ENCODE data around the gene TASOR2.

TASOR2 gene

GRCh38 chr10:5656737-5657579, 27.7 kb upstream of the TASOR2 start:
- no peak for DNase-seq

- peak; percentile 9 for DNase-seq
Observed at GRCh38 chr10:5658871-5659618, 25.6 kb upstream of the TASOR2 start.

GRCh38 chr10:5659702-5660528, 24.7 kb upstream of the TASOR2 start:
- DNase-seq = no peak

GRCh38 chr10:5661043-5661442, 23.6 kb upstream of the TASOR2 start:
- DNase-seq = no peak

GRCh38 chr10:5662708-5663579, 21.7 kb upstream of the TASOR2 start:
- no peak for DNase-seq

GRCh38 chr10:5663692-5664427, 20.8 kb upstream of the TASOR2 start:
- DNase-seq = peak; percentile 26

- no peak for DNase-seq
Observed at GRCh38 chr10:5665373-5666007, 19.1 kb upstream of the TASOR2 start.

GRCh38 chr10:5666008-5666840, 18.4 kb upstream of the TASOR2 start, which contains the start of gene ASB13:
Gene ASB13, minus strand, starts transcription at chr10:5666595. Its CDS starts 44 bp downstream, at chr10:5666551.
- peak; percentile 65 for DNase-seq

GRCh38 chr10:5666841-5667630, 17.6 kb upstream of the TASOR2 start:
- DNase-seq = peak; percentile 69

GRCh38 chr10:5668429-5668828, 16.2 kb upstream of the TASOR2 start:
- no peak for DNase-seq

GRCh38 chr10:5669604-5670003, 15.0 kb upstream of the TASOR2 start:
- DNase-seq = no peak

- DNase-seq = no peak
Observed at GRCh38 chr10:5670662-5671375, 13.8 kb upstream of the TASOR2 start.

- DNase-seq = no peak
Observed at GRCh38 chr10:5678397-5679036, 6.1 kb upstream of the TASOR2 start.

- no peak for DNase-seq
Observed at GRCh38 chr10:5679037-5679435, 5.6 kb upstream of the TASOR2 start.

GRCh38 chr10:5679606-5680005, 5.0 kb upstream of the TASOR2 start:
- no peak for DNase-seq

- peak; percentile 71 for DNase-seq
Observed at GRCh38 chr10:5681930-5682329, 2.7 kb upstream of the TASOR2 start.

- DNase-seq = peak; percentile 5
Observed at GRCh38 chr10:5683065-5683464, 1.6 kb upstream of the TASOR2 start.
